H9 (cell line): ENCODE data around the gene BAG5. TPM values are rescaled to one million over a fixed set of nuclear protein-coding genes. Genes with fewer than 3 reads are reported as not detected.

Experiments used
- DNase-seq: peaks from one replicate; pipeline ENCODE4 v3.0.0-alpha.2; 2017
- H2AFZ ChIP-seq: one replicate; pipeline ENCODE4 v1.6.1; 2013; ENCODE audit warnings: mild to moderate bottlenecking, low read length, control low read depth, moderate library complexity
- H2AK5ac ChIP-seq: 2 replicates; pipeline ENCODE4 v1.6.1; 2013; ENCODE audit warnings: low read length, control low read depth, mixed read lengths; ENCODE audit not compliant: insufficient read length
- H2BK120ac ChIP-seq: one replicate; pipeline ENCODE4 v1.6.1; 2013; ENCODE audit warnings: low read depth, mild to moderate bottlenecking, low read length, control low read depth, inconsistent platforms; ENCODE audit not compliant: poor library complexity, severe bottlenecking
- H2BK12ac ChIP-seq: 2 replicates; pipeline ENCODE4 v1.6.1; 2013; ENCODE audit warnings: low read length, control low read depth, mixed read lengths, low read depth; ENCODE audit not compliant: insufficient read length
- H2BK15ac ChIP-seq: 2 replicates; pipeline ENCODE4 v1.6.1; 2013; ENCODE audit warnings: low read depth, low read length, control low read depth
- H2BK20ac ChIP-seq: one replicate; pipeline ENCODE4 v1.6.1; 2013; ENCODE audit warnings: low read depth, mild to moderate bottlenecking, low read length, control low read depth, inconsistent platforms; ENCODE audit not compliant: poor library complexity, severe bottlenecking
- H2BK5ac ChIP-seq: 2 replicates; pipeline ENCODE4 v1.6.1; 2013; ENCODE audit warnings: low read length, control low read depth, mixed read lengths; ENCODE audit not compliant: insufficient read length
- H3K14ac ChIP-seq: 2 replicates; pipeline ENCODE4 v1.6.1; 2013; ENCODE audit warnings: low read length, control low read depth; ENCODE audit not compliant: insufficient read depth
- H3K18ac ChIP-seq: 2 replicates; pipeline ENCODE4 v1.6.1; 2013; ENCODE audit warnings: low read depth, mild to moderate bottlenecking, mixed read lengths, low read length, control low read depth; ENCODE audit not compliant: insufficient read length
- H3K23ac ChIP-seq: 2 replicates; pipeline ENCODE4 v1.6.1; 2013; ENCODE audit warnings: low read length, control low read depth, mixed read lengths, low read depth; ENCODE audit not compliant: insufficient read length
- H3K23me2 ChIP-seq: 2 replicates; pipeline ENCODE4 v1.6.1; 2013; ENCODE audit warnings: low read depth, mild to moderate bottlenecking, mixed read lengths, low read length, control low read depth; ENCODE audit not compliant: insufficient read length, poor library complexity, severe bottlenecking
- H3K27ac ChIP-seq: 2 replicates; pipeline ENCODE4 v1.5.1; 2013; ENCODE audit warnings: low read length, control low read depth, mixed read lengths, low read depth; ENCODE audit not compliant: insufficient read length
- H3K27me3 ChIP-seq: 2 replicates; pipeline ENCODE4 v1.6.1; 2013; ENCODE audit warnings: low read length, control low read depth, inconsistent platforms; ENCODE audit not compliant: insufficient read depth
- H3K4ac ChIP-seq: 2 replicates; pipeline ENCODE4 v1.6.1; 2013; ENCODE audit warnings: low read depth, mild to moderate bottlenecking, control low read depth, inconsistent platforms, low read length, moderate library complexity
- H3K4me1 ChIP-seq: 2 replicates; pipeline ENCODE4 v1.6.1; 2013; ENCODE audit warnings: low read length, control low read depth, inconsistent platforms; ENCODE audit not compliant: insufficient read depth
- H3K4me2 ChIP-seq: 2 replicates; pipeline ENCODE4 v1.6.1; 2013; ENCODE audit warnings: low read length, control low read depth, mixed read lengths; ENCODE audit not compliant: insufficient read length, insufficient read depth
- H3K56ac ChIP-seq: 2 replicates; pipeline ENCODE4 v1.6.1; 2013; ENCODE audit warnings: low read depth, mild to moderate bottlenecking, mixed read lengths, low read length, control low read depth; ENCODE audit not compliant: insufficient read length
- H3K79me1 ChIP-seq: 2 replicates; pipeline ENCODE4 v1.6.1; 2013; ENCODE audit warnings: low read depth, mild to moderate bottlenecking, moderate library complexity, low read length, control low read depth, inconsistent platforms; ENCODE audit not compliant: insufficient read depth, poor library complexity, severe bottlenecking
- H3K79me2 ChIP-seq: 2 replicates; pipeline ENCODE4 v1.6.1; 2013; ENCODE audit warnings: low read length, control low read depth, inconsistent platforms; ENCODE audit not compliant: insufficient read depth
- H3K9ac ChIP-seq: 2 replicates; pipeline ENCODE4 v1.6.1; 2013; ENCODE audit warnings: low read length, control low read depth, mixed read lengths; ENCODE audit not compliant: insufficient read length; ENCODE audit errors: extremely low read depth
- H3K9me3 ChIP-seq: one replicate; pipeline ENCODE4 v1.6.1; 2013; ENCODE audit warnings: low read depth, low read length, inconsistent platforms; ENCODE audit not compliant: control insufficient read depth
- H3T11ph ChIP-seq: one replicate; pipeline ENCODE4 v1.6.1; 2013; ENCODE audit warnings: mild to moderate bottlenecking, low read length, control low read depth, inconsistent platforms
- H4K20me1 ChIP-seq: one replicate; pipeline ENCODE4 v1.6.1; 2013; ENCODE audit not compliant: control insufficient read depth, insufficient read length, insufficient read depth
- H4K5ac ChIP-seq: 2 replicates; pipeline ENCODE4 v1.6.1; 2013; ENCODE audit warnings: low read depth, mild to moderate bottlenecking, mixed read lengths, low read length, control low read depth; ENCODE audit not compliant: insufficient read length
- H4K8ac ChIP-seq: replicated peaks from 2 replicates; pipeline ENCODE4 v1.6.1; 2013; ENCODE audit warnings: low read length, control low read depth, mixed read lengths, low read depth; ENCODE audit not compliant: insufficient read length
- H4K91ac ChIP-seq: 2 replicates; pipeline ENCODE4 v1.6.1; 2013; ENCODE audit warnings: low read depth, mild to moderate bottlenecking, moderate library complexity, mixed read lengths, low read length, control low read depth; ENCODE audit not compliant: insufficient read length
- H3K27ac Mint-ChIP-seq, 3 experiments: 2 replicates in 2 of 3; 3 replicates in 1 of 3; pipeline ENCODE4 v1.8.0; 2020 to 2021; ENCODE audit warnings: mixed read lengths in 3 of 3, mild to moderate bottlenecking in 1 of 3, moderate library complexity in 1 of 3
- H3K27me3 Mint-ChIP-seq: 2 replicates; pipeline ENCODE4 v1.8.0; 2021; ENCODE audit warnings: low read depth, mild to moderate bottlenecking, moderate library complexity, mixed read lengths
- H3K36me3 Mint-ChIP-seq, 3 experiments: 2 replicates in 2 of 3; 3 replicates in 1 of 3; pipeline ENCODE4 v1.8.0; 2020 to 2021; ENCODE audit warnings: low read depth in 3 of 3, mixed read lengths in 3 of 3; ENCODE audit not compliant: insufficient read depth in 1 of 3
- H3K4me1 Mint-ChIP-seq, 2 experiments: 2 replicates each; pipeline ENCODE4 v1.8.0; 2020; ENCODE audit warnings: mixed read lengths in 2 of 2
- H3K4me3 Mint-ChIP-seq, 2 experiments: 2 replicates in 1 of 2; 3 replicates in 1 of 2; pipeline ENCODE4 v1.8.0; 2020 to 2021; ENCODE audit warnings: mild to moderate bottlenecking in 2 of 2, mixed read lengths in 2 of 2, moderate library complexity in 1 of 2
- H3K9me3 Mint-ChIP-seq, 2 experiments: 2 replicates in 1 of 2; 3 replicates in 1 of 2; pipeline ENCODE4 v1.8.0; 2020; ENCODE audit warnings: mild to moderate bottlenecking in 2 of 2, mixed read lengths in 2 of 2, moderate library complexity in 1 of 2
- WGBS: extraction: QIAGEN DNeasy Blood & Tissue Kit; methylation state at CpG from one replicate; pipeline ENCODE4 v1.1.7; 2013; ENCODE audit warnings: missing lambda C conversion rate, low lambda C conversion rate, mixed read lengths; ENCODE audit not compliant: insufficient read length; ENCODE audit errors: extremely low coverage; 5-methylcytosine and 5-hydroxymethylcytosine counted together
- total RNA-seq: library from RNA; stranded (reverse); gene quantifications from 2 replicates; pipeline ENCODE4 v1.2.1, GENCODE V29; 2021
- TF ChIP-seq, protein P1 (sequence below): fragments of 200-600 bp; sonication (generic); conservative IDR thresholded peaks from 3 replicates; pipeline ENCODE4 v1.8.0; 2021; ENCODE audit warnings: antibody characterized with exemption, mild to moderate bottlenecking

Gene BAG5
- total RNA-seq, 1 experiment from 2014 or later: 38.0 TPM

DNA sequence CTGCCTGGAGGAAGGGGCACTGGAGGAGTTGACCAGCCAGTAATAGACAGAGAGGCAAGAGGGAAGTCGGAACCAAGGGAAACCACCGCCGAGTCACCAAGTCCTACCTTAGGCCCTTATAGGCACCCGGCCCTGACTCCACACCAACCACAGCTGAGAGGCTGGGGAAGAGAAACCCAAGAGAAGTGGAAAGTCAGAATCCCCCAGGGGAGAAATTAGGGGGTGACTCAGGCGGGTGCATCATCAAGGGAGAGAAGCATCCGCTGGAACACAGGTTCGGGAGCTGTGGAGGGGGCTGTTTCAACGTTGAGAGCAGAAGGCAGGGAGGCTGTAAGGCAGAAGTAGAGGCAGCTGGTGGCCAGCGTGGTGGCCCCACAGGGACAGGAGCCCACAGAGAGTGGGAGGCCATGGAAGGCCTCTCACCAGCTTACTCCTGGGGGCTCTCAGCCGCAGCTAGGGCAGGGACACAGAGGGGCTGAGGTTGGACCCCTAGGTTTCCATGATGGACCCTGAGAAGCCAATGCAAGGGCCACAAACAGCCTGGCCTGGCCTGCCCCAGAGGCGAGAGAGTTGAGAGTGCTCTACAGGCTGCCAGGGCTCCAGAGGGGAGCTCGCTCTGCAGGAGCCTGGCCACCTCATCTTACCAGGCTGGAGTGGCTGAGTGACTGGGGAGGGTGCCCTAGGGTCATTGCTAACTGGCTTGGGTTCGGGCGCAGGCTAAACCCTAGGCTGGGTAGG lies 34.9 kb downstream of the BAG5 start:
- Histone ChIP-seq H2BK120ac (no peak overlapping the region), H3K9me3 (no peaks in the 10 kb centered on the region), H2AK5ac (no peak overlapping the region), H4K91ac (no peak overlapping the region), H3K4me1 (no peaks in the 10 kb centered on the region; the same call in 1 of the 2 replicates), H3T11ph (no peak overlapping the region), H3K27me3 (peaks cover 7% of the 10 kb centered on the region; the same call in 1 of the 2 replicates), H2BK20ac (no peak overlapping the region), H3K18ac (no peak overlapping the region), H4K5ac (no peak overlapping the region), H3K23me2 (peaks cover 14% of the 10 kb centered on the region), H3K4ac (no peak overlapping the region), H2BK5ac (no peak overlapping the region), H3K14ac (no peak overlapping the region), H3K27ac (no peak overlapping the region), H4K8ac (no peak overlapping the region), H2AFZ (no peak overlapping the region), H3K79me2 (peaks cover 10% of the 10 kb centered on the region; the same call in 1 of the 2 replicates), H3K56ac (no peak overlapping the region), H4K20me1 (peaks cover 4% of the 10 kb centered on the region), H3K79me1 (peaks cover 13% of the 10 kb centered on the region), H3K9ac (no peak overlapping the region), H3K23ac (no peak overlapping the region), H3K4me2 (no peak overlapping the region), H2BK15ac (no peak overlapping the region), H2BK12ac (no peak overlapping the region)
- no peak for DNase-seq
- H3K27me3 Mint-ChIP-seq: peaks cover 35% of the 10 kb centered on the region
- peaks cover 18 to 41% of the 10 kb centered on the region in 2 experiments for H3K4me1 Mint-ChIP-seq
- H3K9me3 Mint-ChIP-seq: peaks cover 4 to 5% of the 10 kb centered on the region in 2 experiments; a peak in 4 of 5 replicates
- TF ChIP-seq, protein P1, sequence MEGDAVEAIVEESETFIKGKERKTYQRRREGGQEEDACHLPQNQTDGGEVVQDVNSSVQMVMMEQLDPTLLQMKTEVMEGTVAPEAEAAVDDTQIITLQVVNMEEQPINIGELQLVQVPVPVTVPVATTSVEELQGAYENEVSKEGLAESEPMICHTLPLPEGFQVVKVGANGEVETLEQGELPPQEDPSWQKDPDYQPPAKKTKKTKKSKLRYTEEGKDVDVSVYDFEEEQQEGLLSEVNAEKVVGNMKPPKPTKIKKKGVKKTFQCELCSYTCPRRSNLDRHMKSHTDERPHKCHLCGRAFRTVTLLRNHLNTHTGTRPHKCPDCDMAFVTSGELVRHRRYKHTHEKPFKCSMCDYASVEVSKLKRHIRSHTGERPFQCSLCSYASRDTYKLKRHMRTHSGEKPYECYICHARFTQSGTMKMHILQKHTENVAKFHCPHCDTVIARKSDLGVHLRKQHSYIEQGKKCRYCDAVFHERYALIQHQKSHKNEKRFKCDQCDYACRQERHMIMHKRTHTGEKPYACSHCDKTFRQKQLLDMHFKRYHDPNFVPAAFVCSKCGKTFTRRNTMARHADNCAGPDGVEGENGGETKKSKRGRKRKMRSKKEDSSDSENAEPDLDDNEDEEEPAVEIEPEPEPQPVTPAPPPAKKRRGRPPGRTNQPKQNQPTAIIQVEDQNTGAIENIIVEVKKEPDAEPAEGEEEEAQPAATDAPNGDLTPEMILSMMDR: no peak
- no CpG with 5 or more reads among the region's 14 CpGs for WGBS
- H3K27ac Mint-ChIP-seq: peak overlapping the region in 2 of 3 experiments; percentile 28 to 44; a peak in 3 of 7 replicates
- H3K36me3 Mint-ChIP-seq: peaks cover 1 to 8% (median 4%) of the 10 kb centered on the region in 3 experiments; a peak in 5 of 7 replicates
- H3K4me3 Mint-ChIP-seq: peak overlapping the region; percentile 62 to 91
